PFSK-1 (cell line): ENCODE results near the gene TGFB1.

Experiments
- FOXP2 ChIP-seq: optimal IDR thresholded peaks from 2 replicates; pipeline ENCODE3; 2011; ENCODE audit warnings: borderline replicate concordance, control low read depth, inconsistent platforms; ENCODE audit not compliant: insufficient read depth; ENCODE audit errors: extremely low read length, extremely low read depth
- POLR2AphosphoS5 ChIP-seq: IDR thresholded peaks from 2 replicates; pipeline ENCODE4 v1.6.1; 2012; ENCODE audit warnings: low read depth, mild to moderate bottlenecking, control low read depth, low read length, moderate library complexity
- SIN3A ChIP-seq: IDR thresholded peaks from 2 replicates; pipeline ENCODE4 v1.6.1; 2012; ENCODE audit warnings: mild to moderate bottlenecking, low read length, moderate library complexity, borderline replicate concordance; ENCODE audit not compliant: insufficient read depth
- TAF1 ChIP-seq: IDR thresholded peaks from 2 replicates; pipeline ENCODE4 v1.6.1; 2012; ENCODE audit warnings: low read length, control low read depth, borderline replicate concordance; ENCODE audit not compliant: insufficient read depth
- TF ChIP-seq, protein P1 (sequence below), 2 experiments: IDR thresholded peaks; 2 replicates each; pipeline versions ENCODE4 v1.6.1 to v1.8.0; 2011 to 2012; ENCODE audit warnings: low read depth in 2 of 2, low read length in 2 of 2, control low read depth in 1 of 2, inconsistent platforms in 1 of 2, mild to moderate bottlenecking in 1 of 2, moderate library complexity in 1 of 2; ENCODE audit not compliant: insufficient read depth in 1 of 2

The TGFB1 gene

GRCh38 chr19:41302624-41303351 lies 50.9 kb downstream of the TGFB1 start:
- TF ChIP-seq FOXP2 (no peak), TAF1 (no peak), SIN3A (no peak), POLR2AphosphoS5 (no peak)
- TF ChIP-seq, protein P1, sequence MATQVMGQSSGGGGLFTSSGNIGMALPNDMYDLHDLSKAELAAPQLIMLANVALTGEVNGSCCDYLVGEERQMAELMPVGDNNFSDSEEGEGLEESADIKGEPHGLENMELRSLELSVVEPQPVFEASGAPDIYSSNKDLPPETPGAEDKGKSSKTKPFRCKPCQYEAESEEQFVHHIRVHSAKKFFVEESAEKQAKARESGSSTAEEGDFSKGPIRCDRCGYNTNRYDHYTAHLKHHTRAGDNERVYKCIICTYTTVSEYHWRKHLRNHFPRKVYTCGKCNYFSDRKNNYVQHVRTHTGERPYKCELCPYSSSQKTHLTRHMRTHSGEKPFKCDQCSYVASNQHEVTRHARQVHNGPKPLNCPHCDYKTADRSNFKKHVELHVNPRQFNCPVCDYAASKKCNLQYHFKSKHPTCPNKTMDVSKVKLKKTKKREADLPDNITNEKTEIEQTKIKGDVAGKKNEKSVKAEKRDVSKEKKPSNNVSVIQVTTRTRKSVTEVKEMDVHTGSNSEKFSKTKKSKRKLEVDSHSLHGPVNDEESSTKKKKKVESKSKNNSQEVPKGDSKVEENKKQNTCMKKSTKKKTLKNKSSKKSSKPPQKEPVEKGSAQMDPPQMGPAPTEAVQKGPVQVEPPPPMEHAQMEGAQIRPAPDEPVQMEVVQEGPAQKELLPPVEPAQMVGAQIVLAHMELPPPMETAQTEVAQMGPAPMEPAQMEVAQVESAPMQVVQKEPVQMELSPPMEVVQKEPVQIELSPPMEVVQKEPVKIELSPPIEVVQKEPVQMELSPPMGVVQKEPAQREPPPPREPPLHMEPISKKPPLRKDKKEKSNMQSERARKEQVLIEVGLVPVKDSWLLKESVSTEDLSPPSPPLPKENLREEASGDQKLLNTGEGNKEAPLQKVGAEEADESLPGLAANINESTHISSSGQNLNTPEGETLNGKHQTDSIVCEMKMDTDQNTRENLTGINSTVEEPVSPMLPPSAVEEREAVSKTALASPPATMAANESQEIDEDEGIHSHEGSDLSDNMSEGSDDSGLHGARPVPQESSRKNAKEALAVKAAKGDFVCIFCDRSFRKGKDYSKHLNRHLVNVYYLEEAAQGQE (IDR thresholded peaks at IDR 0.05; ENCODE audit: insufficient read depth in 1 of 2, low read depth in 2 of 2, low read length in 2 of 2), result no peak

- TF ChIP-seq FOXP2 (no peak), TAF1 (no peak), POLR2AphosphoS5 (no peak), SIN3A (no peak)
- TF ChIP-seq, protein P1 (IDR thresholded peaks at IDR 0.05; ENCODE audit: insufficient read depth in 1 of 2, low read depth in 2 of 2, low read length in 2 of 2), result no peak
Observed at GRCh38 chr19:41300555-41300954, 53.2 kb downstream of the TGFB1 start.

DNA sequence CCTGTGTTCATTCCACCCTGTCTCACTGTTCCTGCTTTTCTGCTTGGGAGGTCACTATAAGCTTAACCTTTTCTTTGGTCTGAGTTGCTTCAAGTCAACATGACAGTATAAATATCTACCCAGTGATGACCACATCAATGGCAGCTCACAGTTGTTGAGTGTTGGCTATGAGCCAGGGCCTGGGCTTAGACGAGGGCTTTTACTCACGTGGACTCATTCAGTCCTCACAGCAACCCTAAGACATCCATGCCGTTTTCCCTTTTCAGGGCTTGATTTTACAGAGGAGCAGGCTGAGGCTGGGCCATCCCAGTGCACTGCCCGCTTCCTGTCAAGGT lies 54.0 kb downstream of the TGFB1 start:
- TF ChIP-seq SIN3A (no peak), POLR2AphosphoS5 (no peak), TAF1 (no peak), FOXP2 (no peak)
- TF ChIP-seq, protein P1 (IDR thresholded peaks at IDR 0.05; ENCODE audit: insufficient read depth in 1 of 2, low read depth in 2 of 2, low read length in 2 of 2), result no peak

DNA sequence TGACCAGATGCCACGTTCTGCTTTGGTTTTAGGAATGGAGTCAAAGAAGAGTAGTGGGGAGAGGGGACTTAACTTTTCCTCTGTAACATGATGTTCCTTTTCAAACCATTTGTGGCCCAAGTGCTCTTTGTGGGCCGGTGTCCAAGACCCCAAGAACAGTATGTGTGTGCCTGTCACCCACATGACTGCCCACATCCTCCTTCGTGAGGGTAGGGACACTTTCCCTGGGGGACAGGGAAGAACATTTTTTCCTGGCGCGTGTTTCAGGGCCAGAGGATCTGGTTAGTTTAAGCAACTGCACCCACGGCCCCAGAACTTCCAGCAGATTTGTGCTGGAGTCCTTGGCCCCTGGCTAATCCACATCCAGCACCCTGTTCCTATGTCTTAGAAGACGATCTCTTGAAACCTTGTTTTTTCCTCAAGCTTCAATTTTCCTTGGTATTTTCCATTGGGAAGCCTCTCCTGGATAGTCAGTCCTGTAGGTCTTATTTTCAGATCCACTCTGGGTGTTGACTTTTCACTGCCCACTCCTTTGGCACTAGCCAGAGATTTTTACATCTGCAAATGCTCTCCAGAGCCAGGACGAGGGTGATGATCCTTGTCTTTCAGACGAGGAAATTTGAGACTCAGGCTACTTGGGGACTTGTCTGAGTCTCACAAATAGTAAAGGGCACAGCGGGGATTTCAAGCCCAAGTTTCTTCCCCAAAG lies 54.5 kb downstream of the TGFB1 start:
- TF ChIP-seq TAF1 (no peak), POLR2AphosphoS5 (no peak)
- TF ChIP-seq, protein P1 (IDR thresholded peaks at IDR 0.05; ENCODE audit: insufficient read depth in 1 of 2, low read depth in 2 of 2, low read length in 2 of 2), result no peak
